GM18526 (cell line): ENCODE data around the gene MAT2B.

Experiments used
- POLR2A ChIP-seq: IDR thresholded peaks from 3 replicates; pipeline ENCODE4 v1.6.1; 2011; ENCODE audit not compliant: insufficient read length; ENCODE audit errors: extremely low read depth

Gene MAT2B

DNA sequence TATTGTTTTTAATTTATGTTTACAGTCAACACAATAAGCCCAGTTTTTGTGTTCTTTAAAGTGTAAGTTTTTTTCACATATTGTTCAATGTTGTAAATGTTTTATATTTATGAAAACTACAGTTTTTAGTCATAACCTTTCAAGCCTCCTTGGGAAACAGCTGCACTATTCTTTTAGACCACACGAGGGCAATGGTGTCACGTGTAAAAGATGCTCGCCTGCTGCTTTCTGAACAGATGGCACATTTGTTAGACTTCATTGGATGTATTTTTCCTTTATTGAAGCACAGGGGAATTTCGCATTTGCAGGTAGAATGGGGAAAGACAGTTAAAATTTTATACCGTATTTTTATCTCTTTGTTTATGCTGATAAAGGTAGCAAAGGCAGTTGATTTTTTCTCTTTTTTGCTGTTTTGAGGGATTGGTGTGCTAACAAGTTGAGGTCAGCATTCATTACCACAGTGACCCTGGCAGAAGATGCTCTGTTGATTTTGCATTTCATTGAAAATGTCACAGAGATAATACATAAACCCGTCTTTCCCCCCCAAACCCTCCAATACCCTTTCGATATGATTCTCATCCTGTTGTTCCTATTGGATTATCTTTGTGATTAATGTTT, 59.0 kb downstream of the MAT2B start:
- no peak for TF ChIP-seq POLR2A

DNA sequence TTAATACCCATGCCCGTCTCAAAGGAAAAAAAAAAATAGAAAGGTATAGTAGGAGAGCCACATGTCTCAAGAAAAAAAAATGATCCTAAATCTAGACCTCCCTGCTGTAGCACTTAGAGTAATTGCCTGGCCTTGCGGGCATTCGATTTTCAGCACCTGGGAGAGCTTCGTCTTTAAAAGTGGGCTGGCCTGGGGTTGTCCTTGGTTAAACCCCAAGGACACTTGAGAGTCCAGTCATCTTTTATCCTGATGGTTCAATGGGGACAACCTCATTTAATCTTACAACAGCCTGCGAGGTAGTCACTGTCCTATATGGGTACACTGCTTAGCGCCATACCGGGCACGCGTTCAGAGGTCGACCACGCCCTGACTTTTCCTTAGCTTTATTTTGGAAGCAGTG, 60.1 kb downstream of the MAT2B start:
- no peak for TF ChIP-seq POLR2A

DNA sequence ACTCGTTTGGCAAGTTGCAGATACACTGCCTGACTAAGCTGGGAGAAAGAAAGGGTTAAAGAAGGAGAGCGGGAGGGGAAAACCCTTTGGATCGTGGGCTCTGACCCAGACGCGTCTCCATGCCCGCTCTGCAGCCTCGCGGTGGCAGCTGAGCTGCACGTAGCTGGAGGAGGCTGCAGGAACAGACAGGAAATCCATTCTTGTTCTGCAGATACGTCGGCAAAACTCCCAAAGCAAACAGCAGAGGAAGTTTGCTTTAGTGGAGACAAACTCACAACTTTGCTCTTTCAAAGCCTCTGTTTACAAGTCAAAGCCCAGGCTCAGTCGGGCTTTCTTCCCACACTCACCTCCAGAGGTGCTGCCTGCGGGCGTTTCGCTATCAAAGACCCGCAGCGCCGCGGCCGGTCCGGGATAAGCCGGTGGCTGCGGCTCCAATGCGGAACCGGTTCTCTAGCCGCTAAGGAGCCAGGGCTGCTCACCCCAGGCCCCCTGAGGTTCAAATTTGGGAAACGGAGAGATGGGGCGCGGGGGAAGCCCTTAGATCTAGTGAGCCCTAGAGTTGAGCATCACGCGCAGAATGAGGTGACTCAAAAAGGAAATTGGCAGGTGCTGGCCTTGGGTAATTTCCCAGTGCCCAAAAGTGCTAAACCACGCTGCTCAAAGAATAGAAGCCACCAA, 60.7 kb downstream of the MAT2B start:
- TF ChIP-seq POLR2A, result no peak

DNA sequence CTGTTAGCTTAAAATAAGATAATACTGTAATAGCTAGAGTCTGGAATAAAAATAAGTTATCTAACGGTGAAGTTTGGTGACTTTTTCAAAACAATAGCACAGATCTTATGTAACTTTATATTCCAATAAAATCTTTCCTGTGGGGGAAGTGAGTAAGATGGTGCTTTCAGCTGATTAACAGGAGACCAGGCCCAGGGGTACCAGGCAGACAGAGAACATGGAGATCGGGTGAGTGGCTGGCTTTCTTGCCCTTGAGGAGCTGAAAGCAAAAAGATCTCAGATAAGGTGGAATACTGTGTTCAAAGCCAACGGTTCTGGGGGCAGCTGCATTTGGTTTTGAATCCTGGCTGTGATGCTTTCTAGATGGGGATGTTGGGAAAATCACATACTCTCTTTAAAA, 61.3 kb downstream of the MAT2B start:
- TF ChIP-seq POLR2A, result no peak

DNA sequence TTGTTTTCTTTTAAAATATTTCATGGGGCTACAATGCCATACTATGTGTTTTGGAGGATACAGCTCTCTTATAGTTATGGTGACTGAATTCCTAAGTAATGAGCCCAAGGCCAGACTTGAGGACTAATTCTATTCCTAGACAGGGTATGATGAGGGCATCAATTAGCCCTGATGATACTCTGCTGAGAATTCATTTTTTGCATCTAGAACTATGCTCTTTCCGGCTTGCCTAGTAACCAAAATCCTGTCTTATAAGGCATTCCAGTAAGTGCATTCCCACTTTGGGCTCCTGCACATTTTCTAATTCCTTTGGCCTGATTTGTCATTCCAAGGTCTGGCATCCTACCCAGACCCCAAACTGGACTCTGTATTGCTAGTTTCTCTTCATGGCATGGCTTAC, 62.4 kb downstream of the MAT2B start:
- TF ChIP-seq POLR2A, result no peak
